NT2/D1 (cell line): Measurements from ENCODE around the gene GATM.

ENCODE experiments used
- DNase-seq: peaks from one replicate; pipeline ENCODE4 v3.0.0-alpha.2; 2011; ENCODE audit warnings: low read depth, low spot score
- H3K27me3 ChIP-seq: 2 replicates; pipeline ENCODE4 v1.6.0; 2011; ENCODE audit warnings: mild to moderate bottlenecking; ENCODE audit not compliant: insufficient read length, insufficient read depth
- H3K36me3 ChIP-seq: 2 replicates; pipeline ENCODE4 v1.6.1; 2011; ENCODE audit warnings: mild to moderate bottlenecking, low read length, mixed read lengths; ENCODE audit not compliant: insufficient read depth, insufficient read length
- H3K4me1 ChIP-seq: 2 replicates; pipeline ENCODE4 v1.5.1; 2011; ENCODE audit not compliant: insufficient read depth, insufficient read length
- H3K4me3 ChIP-seq: 2 replicates; pipeline ENCODE4 v1.5.1; 2011; ENCODE audit warnings: low read depth; ENCODE audit not compliant: insufficient read length
- H3K9ac ChIP-seq: 2 replicates; pipeline ENCODE4 v1.6.0; 2011; ENCODE audit warnings: low read depth; ENCODE audit not compliant: insufficient read length
- H3K9me3 ChIP-seq: 2 replicates; pipeline ENCODE4 v1.5.1; 2011; ENCODE audit warnings: mild to moderate bottlenecking, low read length; ENCODE audit not compliant: insufficient read depth
- SUZ12 ChIP-seq: IDR thresholded peaks from 2 replicates; pipeline ENCODE4 v1.6.1; 2011; ENCODE audit not compliant: insufficient read length, insufficient read depth; ENCODE audit errors: extremely low read depth
- YY1 ChIP-seq: IDR thresholded peaks from 2 replicates; pipeline ENCODE4 v1.6.1; 2011; ENCODE audit not compliant: insufficient read length, insufficient read depth
- ZNF274 ChIP-seq: IDR thresholded peaks from 2 replicates; pipeline ENCODE4 v1.6.1; 2011; ENCODE audit warnings: mild to moderate bottlenecking, low read depth, low read length

GATM gene

GRCh38 chr15:45387380-45388007 is 9.2 kb upstream of the GATM start:
- H3K9me3 ChIP-seq = no peaks in the 10 kb centered on the region
- no peak for DNase-seq
- no peaks in the 10 kb centered on the region for H3K36me3 ChIP-seq
- H3K27me3 ChIP-seq = no peaks in the 10 kb centered on the region
- TF ChIP-seq SUZ12 = no peak
- no peak for TF ChIP-seq ZNF274
- no peak for TF ChIP-seq YY1
- H3K4me3 ChIP-seq = no peak overlapping the region
- H3K9ac ChIP-seq = no peak overlapping the region
- H3K4me1 ChIP-seq = no peaks in the 10 kb centered on the region

GRCh38 chr15:45386974-45387373 is 8.6 kb upstream of the GATM start:
- H3K4me3 ChIP-seq = no peak overlapping the region
- no peak overlapping the region for H3K9ac ChIP-seq
- H3K4me1 ChIP-seq = no peaks in the 10 kb centered on the region
- DNase-seq = no peak
- no peaks in the 10 kb centered on the region for H3K27me3 ChIP-seq
- no peaks in the 10 kb centered on the region for H3K9me3 ChIP-seq
- H3K36me3 ChIP-seq = no peaks in the 10 kb centered on the region
- TF ChIP-seq SUZ12 = no peak
- TF ChIP-seq ZNF274 = no peak
- TF ChIP-seq YY1 = no peak

GRCh38 chr15:45386420-45386819 is 8.1 kb upstream of the GATM start:
- Histone ChIP-seq H3K4me1 (no peaks in the 10 kb centered on the region), H3K36me3 (no peaks in the 10 kb centered on the region), H3K9ac (no peak overlapping the region), H3K4me3 (no peak overlapping the region), H3K9me3 (no peaks in the 10 kb centered on the region), H3K27me3 (no peaks in the 10 kb centered on the region)
- no peak for DNase-seq
- no peak for TF ChIP-seq YY1
- no peak for TF ChIP-seq SUZ12
- no peak for TF ChIP-seq ZNF274

GRCh38 chr15:45385590-45385989 is 7.2 kb upstream of the GATM start:
- Histone ChIP-seq H3K4me1 (no peaks in the 10 kb centered on the region), H3K36me3 (no peaks in the 10 kb centered on the region), H3K4me3 (no peak overlapping the region), H3K27me3 (no peaks in the 10 kb centered on the region), H3K9ac (no peak overlapping the region), H3K9me3 (no peaks in the 10 kb centered on the region)
- no peak for DNase-seq
- no peak for TF ChIP-seq SUZ12
- no peak for TF ChIP-seq YY1
- no peak for TF ChIP-seq ZNF274

- no peaks in the 10 kb centered on the region for H3K4me1 ChIP-seq
- no peak overlapping the region for H3K9ac ChIP-seq
- H3K36me3 ChIP-seq = no peaks in the 10 kb centered on the region
- H3K27me3 ChIP-seq = no peaks in the 10 kb centered on the region
- DNase-seq = no peak
- TF ChIP-seq SUZ12 = no peak
- no peak for TF ChIP-seq ZNF274
- no peak for TF ChIP-seq YY1
- no peak overlapping the region for H3K4me3 ChIP-seq
- no peaks in the 10 kb centered on the region for H3K9me3 ChIP-seq
Observed at GRCh38 chr15:45384700-45385099, 6.4 kb upstream of the GATM start.

GRCh38 chr15:45378913-45379262 is 544 bp upstream of the GATM start:
- no peak for DNase-seq
- TF ChIP-seq YY1 (no peak), SUZ12 (no peak), ZNF274 (no peak)
- Histone ChIP-seq H3K9me3 (no peaks in the 10 kb centered on the region), H3K4me3 (peak overlapping the region; percentile 65), H3K36me3 (peaks cover 8% of the 10 kb centered on the region), H3K27me3 (peaks cover 36% of the 10 kb centered on the region), H3K9ac (no peak overlapping the region), H3K4me1 (peaks cover 2% of the 10 kb centered on the region)

- H3K27me3 ChIP-seq = peaks cover 36% of the 10 kb centered on the region
- peak overlapping the region; percentile 65 for H3K4me3 ChIP-seq
- peak overlapping the region; percentile 94 for H3K9ac ChIP-seq
- peaks cover 8% of the 10 kb centered on the region for H3K36me3 ChIP-seq
- H3K9me3 ChIP-seq = no peaks in the 10 kb centered on the region
- peaks cover 2% of the 10 kb centered on the region for H3K4me1 ChIP-seq
- DNase-seq = no peak
- no peak for TF ChIP-seq ZNF274
Observed at GRCh38 chr15:45377609-45378148, 665 bp downstream of the GATM start.
